Hepatocyte (in vitro differentiated cells): Measurements from ENCODE around the gene SPP1. TPM values are rescaled to one million over a fixed set of nuclear protein-coding genes. Genes with fewer than 3 reads are reported as not detected.
"Not testable (repeated sequence)": the region's sequence is repeated elsewhere in the genome, so short reads cannot be mapped to it uniquely, and the experiment has no call there.

Experiments
- DNase-seq: peaks from one replicate; pipeline ENCODE4 v3.0.0-alpha.2; 2016; ENCODE audit warnings: low spot score
- H2AFZ ChIP-seq: fragments of 200-600 bp; sonication (generic); 2 replicates; pipeline ENCODE4 v1.6.0; 2016; ENCODE audit warnings: antibody characterized with exemption, mild to moderate bottlenecking
- H3K27ac ChIP-seq: fragments of 200-600 bp; sonication (generic); 2 replicates; pipeline ENCODE4 v1.5.1; 2016; ENCODE audit warnings: mild to moderate bottlenecking
- H3K27me3 ChIP-seq: fragments of 200-600 bp; sonication (generic); 2 replicates; pipeline ENCODE4 v1.6.1; 2016
- H3K36me3 ChIP-seq: fragments of 200-600 bp; sonication (generic); replicated peaks from 2 replicates; pipeline ENCODE4 v1.5.1; 2016; ENCODE audit warnings: low read depth; ENCODE audit not compliant: insufficient read depth
- H3K4me1 ChIP-seq: fragments of 200-600 bp; sonication (generic); 2 replicates; pipeline ENCODE4 v1.5.1; 2016; ENCODE audit warnings: mild to moderate bottlenecking, moderate library complexity; ENCODE audit not compliant: insufficient read depth
- H3K4me2 ChIP-seq: fragments of 200-600 bp; sonication (generic); 2 replicates; pipeline ENCODE4 v1.6.0; 2016
- H3K4me3 ChIP-seq: fragments of 200-600 bp; sonication (generic); 2 replicates; pipeline ENCODE4 v1.5.1; 2016; ENCODE audit warnings: mild to moderate bottlenecking
- H3K79me2 ChIP-seq: fragments of 200-600 bp; sonication (generic); 2 replicates; pipeline ENCODE4 v1.6.0; 2017; ENCODE audit warnings: mild to moderate bottlenecking
- H3K9me2 ChIP-seq: fragments of 200-600 bp; sonication (generic); replicated peaks from 2 replicates; pipeline ENCODE4 v1.6.0; 2017; ENCODE audit warnings: mild to moderate bottlenecking; ENCODE audit not compliant: insufficient read depth
- H3K9me3 ChIP-seq: fragments of 200-600 bp; sonication (generic); 2 replicates; pipeline ENCODE4 v1.5.1; 2016; ENCODE audit warnings: low read depth, mild to moderate bottlenecking
- H4K20me1 ChIP-seq: fragments of 200-600 bp; sonication (generic); 2 replicates; pipeline ENCODE4 v1.6.0; 2016; ENCODE audit warnings: mild to moderate bottlenecking; ENCODE audit not compliant: insufficient read depth, poor library complexity, severe bottlenecking
- EZH2 ChIP-seq: fragments of 200-600 bp; sonication (generic); IDR thresholded peaks from 2 replicates; pipeline ENCODE4 v1.6.1; 2016; ENCODE audit warnings: antibody characterized with exemption, mild to moderate bottlenecking, borderline replicate concordance
- EZH2phosphoT487 ChIP-seq: fragments of 200-600 bp; sonication (generic); IDR thresholded peaks from one replicate; pipeline ENCODE4 v1.6.1; 2018; ENCODE audit warnings: antibody characterized with exemption, mild to moderate bottlenecking, low read depth, moderate library complexity; ENCODE audit not compliant: unreplicated experiment, severe bottlenecking
- WGBS: methylation state at CpG from one replicate; pipeline ENCODE4 v1.1.6; 2016; ENCODE audit warnings: low lambda C conversion rate; ENCODE audit errors: missing lambda C conversion rate; 5-methylcytosine and 5-hydroxymethylcytosine counted together
- polyA plus RNA-seq: library from polyadenylated mRNA; unstranded; fragments of >200 nt; fragmentation: Nextera tagmentation; extraction: Ambion mirVana; gene quantifications from 2 replicates; pipeline ENCODE4 v1.2.1, GENCODE V29; 2016
- total RNA-seq: library from RNA; depleted of rRNA; stranded (reverse); fragments of >200 nt; gene quantifications from 2 replicates; pipeline ENCODE4 v1.2.3, GENCODE V29; 2014
- TF ChIP-seq, protein P1 (sequence below): fragments of 200-600 bp; sonication (generic); IDR thresholded peaks from 2 replicates; pipeline ENCODE4 v1.5.1; 2016; ENCODE audit warnings: antibody characterized with exemption, mild to moderate bottlenecking; ENCODE audit not compliant: poor library complexity

Gene SPP1
- total and polyA plus RNA-seq, 2 experiments from 2014 or later, result 225 to 244 TPM

DNA sequence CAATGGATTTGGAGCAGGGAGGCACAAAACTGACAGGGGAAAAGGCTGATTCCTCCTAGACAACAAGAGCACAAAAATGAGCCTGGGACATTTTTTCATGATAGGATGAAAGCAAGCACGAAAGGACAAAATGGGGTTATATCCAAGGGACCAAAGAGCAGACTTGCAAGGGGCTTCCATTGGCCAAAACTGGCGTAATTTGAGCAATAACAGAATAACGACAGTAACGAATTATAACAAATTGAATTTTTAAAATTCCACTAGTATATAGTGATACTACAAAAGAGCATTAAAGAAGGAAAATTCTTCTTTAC, 10.3 kb downstream of the SPP1 start:
- Histone ChIP-seq H4K20me1 (no peaks in the 10 kb centered on the region), H3K79me2 (no peaks in the 10 kb centered on the region), H3K9me3 (no peaks in the 10 kb centered on the region), H3K27me3 (no peaks in the 10 kb centered on the region), H3K4me2 (no peak overlapping the region), H3K4me1 (no peaks in the 10 kb centered on the region), H3K36me3 (no peaks in the 10 kb centered on the region), H3K9me2 (no peaks in the 10 kb centered on the region), H3K4me3 (no peak overlapping the region), H2AFZ (no peak overlapping the region), H3K27ac (no peak overlapping the region)
- DNase-seq, result no peak
- 78% methylated on average over 4 of the region's 4 CpGs for WGBS
- TF ChIP-seq EZH2phosphoT487 (no peak), EZH2 (no peak)
- TF ChIP-seq, protein P1, sequence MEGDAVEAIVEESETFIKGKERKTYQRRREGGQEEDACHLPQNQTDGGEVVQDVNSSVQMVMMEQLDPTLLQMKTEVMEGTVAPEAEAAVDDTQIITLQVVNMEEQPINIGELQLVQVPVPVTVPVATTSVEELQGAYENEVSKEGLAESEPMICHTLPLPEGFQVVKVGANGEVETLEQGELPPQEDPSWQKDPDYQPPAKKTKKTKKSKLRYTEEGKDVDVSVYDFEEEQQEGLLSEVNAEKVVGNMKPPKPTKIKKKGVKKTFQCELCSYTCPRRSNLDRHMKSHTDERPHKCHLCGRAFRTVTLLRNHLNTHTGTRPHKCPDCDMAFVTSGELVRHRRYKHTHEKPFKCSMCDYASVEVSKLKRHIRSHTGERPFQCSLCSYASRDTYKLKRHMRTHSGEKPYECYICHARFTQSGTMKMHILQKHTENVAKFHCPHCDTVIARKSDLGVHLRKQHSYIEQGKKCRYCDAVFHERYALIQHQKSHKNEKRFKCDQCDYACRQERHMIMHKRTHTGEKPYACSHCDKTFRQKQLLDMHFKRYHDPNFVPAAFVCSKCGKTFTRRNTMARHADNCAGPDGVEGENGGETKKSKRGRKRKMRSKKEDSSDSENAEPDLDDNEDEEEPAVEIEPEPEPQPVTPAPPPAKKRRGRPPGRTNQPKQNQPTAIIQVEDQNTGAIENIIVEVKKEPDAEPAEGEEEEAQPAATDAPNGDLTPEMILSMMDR, result no peak

- DNase-seq, result no peak
- no peaks in the 10 kb centered on the region for H4K20me1 ChIP-seq
- no peak overlapping the region for H3K27ac ChIP-seq
- no peak overlapping the region for H2AFZ ChIP-seq
- no peaks in the 10 kb centered on the region for H3K79me2 ChIP-seq
- TF ChIP-seq EZH2 (no peak), EZH2phosphoT487 (no peak)
- TF ChIP-seq, protein P1, result no peak
- H3K9me2 ChIP-seq, result no peaks in the 10 kb centered on the region
- H3K27me3 ChIP-seq, result no peaks in the 10 kb centered on the region
- no peak overlapping the region for H3K4me3 ChIP-seq
- H3K36me3 ChIP-seq, result no peaks in the 10 kb centered on the region
- H3K4me2 ChIP-seq, result no peak overlapping the region
- 92% methylated on average over 9 of the region's 9 CpGs for WGBS
- no peaks in the 10 kb centered on the region for H3K9me3 ChIP-seq
- H3K4me1 ChIP-seq, result no peaks in the 10 kb centered on the region
Observed at GRCh38 chr4:87986508-87986907, 11.0 kb downstream of the SPP1 start.

GRCh38 chr4:87989765-87990164, 14.3 kb downstream of the SPP1 start:
- Histone ChIP-seq H2AFZ (no peak overlapping the region), H3K4me1 (no peaks in the 10 kb centered on the region), H3K9me2 (no peaks in the 10 kb centered on the region), H3K27me3 (no peaks in the 10 kb centered on the region), H3K36me3 (no peaks in the 10 kb centered on the region), H4K20me1 (no peaks in the 10 kb centered on the region), H3K79me2 (no peaks in the 10 kb centered on the region), H3K4me3 (no peak overlapping the region), H3K9me3 (no peaks in the 10 kb centered on the region), H3K4me2 (no peak overlapping the region), H3K27ac (no peak overlapping the region)
- 86% methylated on average over 4 of the region's 4 CpGs for WGBS
- DNase-seq, result no peak
- no peak for TF ChIP-seq EZH2phosphoT487
- TF ChIP-seq EZH2, result no peak
- TF ChIP-seq, protein P1, result no peak

- WGBS, result 80% methylated on average over 3 of the region's 3 CpGs
- Histone ChIP-seq H3K4me1 (no peaks in the 10 kb centered on the region), H3K27me3 (no peaks in the 10 kb centered on the region), H2AFZ (no peak overlapping the region), H3K79me2 (no peaks in the 10 kb centered on the region), H3K4me3 (no peak overlapping the region), H3K9me3 (no peaks in the 10 kb centered on the region), H3K4me2 (no peak overlapping the region), H4K20me1 (no peaks in the 10 kb centered on the region), H3K27ac (no peak overlapping the region), H3K9me2 (no peaks in the 10 kb centered on the region), H3K36me3 (no peaks in the 10 kb centered on the region)
- DNase-seq, result no peak
- TF ChIP-seq EZH2, result no peak
- TF ChIP-seq, protein P1, result no peak
- no peak for TF ChIP-seq EZH2phosphoT487
Observed at GRCh38 chr4:87995435-87995834, 19.9 kb downstream of the SPP1 start.

DNA sequence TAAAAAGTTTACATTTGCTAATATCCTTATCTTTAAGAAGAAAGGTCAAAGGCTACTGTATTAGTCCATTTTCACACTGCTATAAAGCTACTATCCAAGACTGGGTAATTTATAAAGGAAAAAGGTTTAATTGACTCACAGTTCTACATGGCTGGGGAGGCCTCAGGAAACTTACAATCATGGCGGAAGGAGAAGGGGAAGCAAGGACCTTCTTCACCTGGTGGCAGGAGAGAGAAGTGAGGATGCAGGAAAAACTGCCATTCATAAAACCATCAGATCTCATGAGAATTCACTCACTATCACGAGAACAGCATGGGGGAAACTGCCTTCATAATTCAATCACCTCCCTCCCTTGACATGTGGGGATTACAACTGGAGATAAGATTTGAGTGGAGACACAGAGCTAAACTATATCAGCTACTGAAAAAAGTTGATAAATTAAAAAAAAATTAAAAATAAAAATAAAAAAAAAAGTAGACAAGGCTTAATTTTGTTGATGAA, 23.7 kb downstream of the SPP1 start:
- H4K20me1 ChIP-seq, H3K27me3 ChIP-seq, DNase-seq, H3K27ac ChIP-seq, H3K36me3 ChIP-seq, H3K9me2 ChIP-seq, H2AFZ ChIP-seq, H3K4me3 ChIP-seq, H3K4me1 ChIP-seq, H3K9me3 ChIP-seq, H3K4me2 ChIP-seq, H3K79me2 ChIP-seq: not testable (repeated sequence)
- WGBS, result 78% methylated on average over 2 of the region's 2 CpGs
